Lower lobe of right lung (tissue), 2 donors: Measurements from ENCODE around the gene SNAPC3. TPM values are rescaled to one million over a fixed set of nuclear protein-coding genes. Genes with fewer than 3 reads are reported as not detected.
"Not testable (repeated sequence)": the region's sequence is repeated elsewhere in the genome, so short reads cannot be mapped to it uniquely, and the experiment has no call there.

ENCODE experiments used
- ATAC-seq, 2 donors: fragments of 200-7000 bp; cut with Tn5 transposase; one replicate each; pipeline ENCODE4 v1.9.1; 2020 to 2022; ENCODE audit warnings: mild to moderate bottlenecking in 2 of 2, moderate library complexity in 2 of 2
- DNase-seq: peaks from one replicate; pipeline ENCODE4 v3.0.0-alpha.2; 2020
- H3K27ac ChIP-seq: fragments of 200-600 bp; one replicate; pipeline ENCODE4 v1.8.0; 2022
- H3K27me3 ChIP-seq: fragments of 200-600 bp; one replicate; pipeline ENCODE4 v1.8.0; 2022; ENCODE audit warnings: low read depth
- H3K36me3 ChIP-seq: fragments of 200-600 bp; one replicate; pipeline ENCODE4 v1.8.0; 2022; ENCODE audit warnings: mild to moderate bottlenecking
- H3K4me1 ChIP-seq: fragments of 200-600 bp; one replicate; pipeline ENCODE4 v1.8.0; 2022
- H3K4me3 ChIP-seq: fragments of 200-600 bp; one replicate; pipeline ENCODE4 v1.8.0; 2022; ENCODE audit warnings: mild to moderate bottlenecking
- H3K9me3 ChIP-seq: fragments of 200-600 bp; one replicate; pipeline ENCODE4 v1.8.0; 2022
- CTCF ChIP-seq: fragments of 200-600 bp; IDR thresholded peaks from one replicate; pipeline ENCODE4 v1.8.0; 2022; ENCODE audit warnings: antibody characterized with exemption, mild to moderate bottlenecking
- intact Hi-C: fragments of 100-400 bp; cut with DNase I; formaldehyde crosslinking; loops from one replicate; pipeline ENCODE4 v1.11.0; 2022
- total RNA-seq: library from RNA; stranded (reverse); fragmentation: NEBNext Ultra II Directional; extraction: Animal tissue kit (Norgen Biotek cat#: 25700); gene quantifications from one replicate; pipeline ENCODE4 v1.2.1, GENCODE V29; 2021
- donor health status: DM: no; HTN: yes; CAD: no; lungs with severe emphysema.

The SNAPC3 gene
- total RNA-seq, 1 donor from 2014 or later, result 30.7 TPM

GRCh38 chr9:15421990-15422371 lies 695 bp upstream of the SNAPC3 start:
- Histone ChIP-seq H3K9me3 (no peaks in the 10 kb centered on the region), H3K36me3 (peaks cover 24% of the 10 kb centered on the region), H3K4me1 (peaks cover 42% of the 10 kb centered on the region), H3K27me3 (no peaks in the 10 kb centered on the region), H3K4me3 (peak overlapping the region; percentile 99), H3K27ac (peak overlapping the region; percentile 96)
- no peak for ATAC-seq
- intact Hi-C loops, result loop anchor here (10.0 kb wide), 1 partner anchor 207 kb away; no protein-coding TSS in a partner anchor
- no peak for TF ChIP-seq CTCF
- DNase-seq, result no peak

- H3K4me3 ChIP-seq, result peak overlapping the region; percentile 99
- H3K27me3 ChIP-seq, result no peaks in the 10 kb centered on the region
- no peak for TF ChIP-seq CTCF
- H3K4me1 ChIP-seq, result peaks cover 54% of the 10 kb centered on the region
- DNase-seq (no peak), ATAC-seq (peak in 1 of 2 donors; percentile 11)
- intact Hi-C loops, result loop anchor here (10.0 kb wide), 1 partner anchor 209 kb away; no protein-coding TSS in a partner anchor
- no peaks in the 10 kb centered on the region for H3K9me3 ChIP-seq
- peaks cover 35% of the 10 kb centered on the region for H3K36me3 ChIP-seq
- peak overlapping the region; percentile 96 for H3K27ac ChIP-seq
Observed at GRCh38 chr9:15423231-15423985, 732 bp downstream of the SNAPC3 start.

GRCh38 chr9:15426019-15426418 lies 3.3 kb downstream of the SNAPC3 start:
- no peak overlapping the region for H3K4me3 ChIP-seq
- H3K27ac ChIP-seq, result no peak overlapping the region
- H3K36me3 ChIP-seq, result peaks cover 42% of the 10 kb centered on the region
- no peaks in the 10 kb centered on the region for H3K9me3 ChIP-seq
- no peaks in the 10 kb centered on the region for H3K27me3 ChIP-seq
- TF ChIP-seq CTCF, result no peak
- no peak for ATAC-seq
- no peak for DNase-seq
- intact Hi-C loops, result loop anchor here (10.0 kb wide), 1 partner anchor 211 kb away; no protein-coding TSS in a partner anchor
- peaks cover 66% of the 10 kb centered on the region for H3K4me1 ChIP-seq

- intact Hi-C loops, result loop anchor here (10.0 kb wide), 1 partner anchor 213 kb away; no protein-coding TSS in a partner anchor
- not testable (repeated sequence) for H3K9me3 ChIP-seq, H3K27me3 ChIP-seq, DNase-seq, ATAC-seq, H3K27ac ChIP-seq, H3K4me3 ChIP-seq
- H3K4me1 ChIP-seq, result peaks cover 68% of the 10 kb centered on the region
- H3K36me3 ChIP-seq, result peaks cover 42% of the 10 kb centered on the region
Observed at GRCh38 chr9:15427702-15428101, 5.0 kb downstream of the SNAPC3 start.

GRCh38 chr9:15430920-15431844 lies 8.5 kb downstream of the SNAPC3 start:
- H3K9me3 ChIP-seq, result no peaks in the 10 kb centered on the region
- TF ChIP-seq CTCF, result no peak
- no peak overlapping the region for H3K4me3 ChIP-seq
- ATAC-seq, result peak; percentile 67 to 82
- peaks cover 51% of the 10 kb centered on the region for H3K36me3 ChIP-seq
- DNase-seq, result no peak
- no peaks in the 10 kb centered on the region for H3K27me3 ChIP-seq
- H3K4me1 ChIP-seq, result peaks cover 39% of the 10 kb centered on the region
- intact Hi-C loops, result no loop called here
- H3K27ac ChIP-seq, result no peak overlapping the region
